NCI-H2081 (cell line): Measurements from ENCODE around the gene GPC5.
A peak's percentile ranks its signal among the peaks of the same experiment; 100 is the strongest.
"Not testable (repeated sequence)": the region's sequence is repeated elsewhere in the genome, so short reads cannot be mapped to it uniquely, and the experiment has no call there.

Experiments used
- DNase-seq, 2 experiments: peaks; one replicate each; lab custom pipeline; 2025; lab: John Stamatoyannopoulos, UW

The GPC5 gene

GRCh38 chr13:91369441-91369831 is 29.0 kb upstream of the GPC5 start:
- no peak for DNase-seq

- no peak for DNase-seq
Measured at GRCh38 chr13:91370501-91370900, 27.9 kb upstream of the GPC5 start.

- no peak for DNase-seq
Measured at GRCh38 chr13:91372911-91373310, 25.5 kb upstream of the GPC5 start.

GRCh38 chr13:91375116-91375729 is 23.2 kb upstream of the GPC5 start:
- DNase-seq, result no peak

- peak in 1 of 2 experiments; percentile 39 for DNase-seq
Measured at GRCh38 chr13:91381371-91381770, 17.1 kb upstream of the GPC5 start.

- DNase-seq, result no peak
Measured at GRCh38 chr13:91383836-91384235, 14.6 kb upstream of the GPC5 start.

GRCh38 chr13:91384896-91385295 is 13.5 kb upstream of the GPC5 start:
- DNase-seq, result no peak

GRCh38 chr13:91389186-91389585 is 9.2 kb upstream of the GPC5 start:
- no peak for DNase-seq

- no peak for DNase-seq
Measured at GRCh38 chr13:91397595-91397994, 826 bp upstream of the GPC5 start.

- no peak for DNase-seq
Measured at GRCh38 chr13:91399189-91400062, 1.0 kb downstream of the GPC5 start.

- DNase-seq, result no peak
Measured at GRCh38 chr13:91400063-91400399, 1.6 kb downstream of the GPC5 start.

- DNase-seq, result no peak
Measured at GRCh38 chr13:91400671-91401070, 2.2 kb downstream of the GPC5 start.

- DNase-seq, result no peak
Measured at GRCh38 chr13:91401920-91402319, 3.5 kb downstream of the GPC5 start.

- no peak for DNase-seq
Measured at GRCh38 chr13:91405240-91405639, 6.8 kb downstream of the GPC5 start.

GRCh38 chr13:91406619-91407018 is 8.2 kb downstream of the GPC5 start:
- DNase-seq, result peak; percentile 51 to 58

GRCh38 chr13:91408971-91409370 is 10.6 kb downstream of the GPC5 start:
- DNase-seq, result no peak

- DNase-seq, result not testable (repeated sequence)
Measured at GRCh38 chr13:91416579-91416978, 18.2 kb downstream of the GPC5 start.

GRCh38 chr13:91417660-91418325 is 19.4 kb downstream of the GPC5 start:
- no peak for DNase-seq

- no peak for DNase-seq
Measured at GRCh38 chr13:91426913-91427312, 28.5 kb downstream of the GPC5 start.

GRCh38 chr13:91438674-91439073 is 40.3 kb downstream of the GPC5 start:
- not testable (repeated sequence) for DNase-seq

GRCh38 chr13:91450913-91451312 is 52.5 kb downstream of the GPC5 start:
- DNase-seq, result no peak

GRCh38 chr13:91454666-91455065 is 56.2 kb downstream of the GPC5 start:
- DNase-seq, result no peak

- DNase-seq, result no peak
Measured at GRCh38 chr13:91456837-91457236, 58.4 kb downstream of the GPC5 start.
